Head of caudate nucleus (tissue), 42 donors: ENCODE data around the gene OR1J2.
"Not testable (repeated sequence)": the region's sequence is repeated elsewhere in the genome, so short reads cannot be mapped to it uniquely, and the experiment has no call there.

Experiments used
- DNase-seq, 42 donors: peaks; one replicate each; pipeline versions ENCODE4 v3.0.0 to v3.0.0-alpha.2; 2020 to 2021; ENCODE audit warnings: mixed read lengths in 7 of 42
- intact Hi-C: fragments of 100-400 bp; cut with DNase I; formaldehyde crosslinking; loops from one replicate; pipeline ENCODE4 v1.15.0; 2022

Gene OR1J2

DNA sequence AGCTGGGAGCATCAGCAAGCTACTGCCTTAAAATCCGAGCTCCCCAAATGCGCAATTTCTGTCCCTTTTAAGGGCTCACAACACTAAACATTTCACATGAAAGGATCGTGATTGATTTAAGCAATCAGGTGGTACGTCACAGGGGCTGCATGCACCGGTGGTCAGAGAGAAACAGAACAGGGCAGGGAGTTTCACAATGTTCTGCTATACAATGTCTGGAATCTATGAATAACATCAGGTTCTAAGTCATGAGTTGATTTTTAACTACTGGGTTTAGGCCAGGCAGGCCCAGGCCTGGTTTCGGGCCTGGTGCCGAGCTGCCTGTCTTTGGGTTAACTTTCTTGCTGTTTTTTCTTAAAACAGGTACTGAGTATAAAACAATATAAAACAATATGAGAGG is 26.5 kb downstream of the OR1J2 start:
- intact Hi-C loops, DNase-seq: not testable (repeated sequence)

DNA sequence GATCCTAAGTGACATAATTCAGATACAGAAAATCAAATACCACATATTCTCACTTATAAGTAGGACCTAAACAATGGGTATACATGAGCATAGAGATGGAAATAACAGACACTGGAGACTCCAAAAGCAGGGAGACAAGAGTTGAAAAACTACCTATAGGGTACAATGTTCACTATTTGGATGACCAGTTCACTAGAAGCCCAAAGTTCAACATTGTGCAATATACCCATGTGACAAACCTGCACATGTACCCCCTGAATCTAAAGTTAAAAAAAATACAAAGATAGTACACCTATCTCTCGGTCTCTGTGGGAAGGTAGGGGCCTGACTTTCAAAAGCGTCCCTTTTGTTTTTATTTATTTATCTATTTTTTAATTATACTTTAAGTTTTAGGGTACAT is 28.2 kb downstream of the OR1J2 start:
- intact Hi-C loops: no loop called here
- DNase-seq: no peak

DNA sequence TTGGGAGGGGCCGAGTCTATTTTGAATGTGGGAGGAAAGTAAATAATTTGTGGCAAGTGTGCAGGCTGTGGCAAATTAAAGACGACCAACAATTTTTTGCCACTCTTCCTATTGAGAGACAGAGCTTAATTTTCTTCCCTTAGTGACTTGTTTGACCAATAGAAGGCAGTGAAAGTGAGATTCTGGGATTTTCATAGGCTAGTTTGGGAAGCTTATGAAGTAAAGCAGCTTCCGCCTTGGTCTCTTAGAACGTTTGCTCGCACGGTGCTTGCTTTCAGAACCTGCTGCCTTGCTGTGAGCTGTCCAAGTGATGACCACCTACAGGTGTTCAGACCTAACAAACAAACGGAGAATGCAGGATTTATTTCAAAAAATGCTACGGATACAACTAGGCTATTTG is 35.6 kb downstream of the OR1J2 start:
- intact Hi-C loops: no loop called here
- no peak for DNase-seq

DNA sequence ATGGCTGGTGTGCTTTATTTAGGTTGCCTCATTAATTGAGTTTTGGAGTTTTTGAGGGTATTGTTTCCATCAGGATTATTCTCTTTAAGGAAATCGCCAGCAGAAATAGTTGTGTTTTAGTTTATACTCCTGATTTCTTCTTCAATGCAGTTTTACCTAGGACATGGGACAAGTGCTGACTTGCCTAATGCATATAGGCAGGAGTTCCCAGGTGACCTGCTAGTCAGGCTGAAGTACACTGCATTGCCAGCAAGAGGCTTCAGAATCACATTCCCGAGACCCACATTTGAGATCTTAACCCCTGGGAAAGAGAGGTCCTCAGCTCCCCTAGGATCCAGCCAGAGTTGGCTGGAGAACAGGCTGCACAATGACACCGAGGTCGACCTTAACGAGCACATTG is 40.8 kb downstream of the OR1J2 start:
- DNase-seq: no peak
- intact Hi-C loops: no loop called here

DNA sequence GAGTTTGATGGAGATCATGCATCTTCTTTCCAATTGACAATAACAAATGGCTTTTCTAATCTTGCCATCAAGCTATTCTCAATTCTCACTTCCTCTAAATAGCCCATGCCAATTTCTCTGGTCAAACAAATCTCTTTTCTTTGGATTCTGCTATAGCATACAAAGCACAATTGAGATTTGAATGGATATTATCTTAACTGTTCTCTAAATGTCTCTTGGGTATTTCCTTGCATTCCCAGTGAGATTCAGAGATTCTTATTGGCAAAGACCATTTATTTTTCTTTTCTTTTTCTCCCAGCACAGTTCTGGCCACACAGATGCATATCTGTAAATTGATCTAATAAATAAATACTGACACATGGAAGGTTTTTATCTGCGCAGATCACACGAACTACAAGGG is 42.2 kb downstream of the OR1J2 start, which contains the start of gene OR1N2:
Gene OR1N2 (plus strand): TSS at position 301 of the 400 bp plus-strand sequence. CDS start 100 bp downstream, outside the sequence.
- DNase-seq: no peak
- intact Hi-C loops: no loop called here
